Activated CD4-positive, alpha-beta T cell treated with anti-CD3 and anti-CD28 coated beads, Interleukin-2, amount 10 ng/mL, durations not matched to agents 7 days and 5 days (primary cell): ENCODE results near the gene RNF144A. TPM values are rescaled to one million over a fixed set of nuclear protein-coding genes. Genes with fewer than 3 reads are reported as not detected.
"Not testable (repeated sequence)": the region's sequence is repeated elsewhere in the genome, so short reads cannot be mapped to it uniquely, and the experiment has no call there.

Experiments
- CTCF ChIA-PET: fragments of 350-600 bp; sonication (Branson Sonifier 250); formaldehyde crosslinking; loops from one replicate; lab custom pipeline; 2021; ENCODE audit warnings: antibody characterized with exemption; lab: Charles Lee
- POLR2A ChIA-PET: fragments of 350-600 bp; sonication (Branson Sonifier 250); formaldehyde crosslinking; loops from one replicate; lab custom pipeline; 2021; ENCODE audit warnings: antibody characterized with exemption; lab: Charles Lee
- DNase-seq: peaks from one replicate; pipeline ENCODE4 v3.0.0-alpha.2; 2020
- H3K27ac Mint-ChIP-seq: one replicate; pipeline ENCODE4 v1.8.0; 2021; ENCODE audit warnings: mild to moderate bottlenecking, moderate library complexity, mixed read lengths
- H3K27me3 Mint-ChIP-seq: one replicate; pipeline ENCODE4 v1.8.0; 2021; ENCODE audit warnings: mixed read lengths
- H3K36me3 Mint-ChIP-seq: one replicate; pipeline ENCODE4 v1.8.0; 2021; ENCODE audit warnings: low read depth, mixed read lengths
- H3K4me1 Mint-ChIP-seq: one replicate; pipeline ENCODE4 v1.8.0; 2021; ENCODE audit warnings: mixed read lengths
- H3K4me3 Mint-ChIP-seq: one replicate; pipeline ENCODE4 v1.8.0; 2021; ENCODE audit warnings: mild to moderate bottlenecking, moderate library complexity, mixed read lengths
- H3K9me3 Mint-ChIP-seq: one replicate; pipeline ENCODE4 v1.8.0; 2021; ENCODE audit warnings: mixed read lengths
- total RNA-seq, 2 experiments: library from RNA; stranded (reverse); gene quantifications; one replicate each; pipeline ENCODE4 v1.2.3, GENCODE V29; 2021

Gene RNF144A
- total RNA-seq, 2 experiments from 2014 or later: 89.6 to 101 TPM

GRCh38 chr2:6931753-6932152, 14.5 kb downstream of the RNF144A start:
- Mint-ChIP-seq H3K27ac (no peak overlapping the region), H3K36me3 (peaks cover 72% of the 10 kb centered on the region), H3K4me1 (peaks cover 79% of the 10 kb centered on the region), H3K4me3 (no peak overlapping the region), H3K9me3 (peaks cover 12% of the 10 kb centered on the region), H3K27me3 (no peaks in the 10 kb centered on the region)
- DNase-seq: no peak
- POLR2A ChIA-PET: no interaction called here
- CTCF ChIA-PET: interaction anchor here (1.1 to 2.8 kb wide), 2 partner anchors 12 to 51 kb away, joined by 3 to 10 read pairs; no protein-coding TSS in a partner anchor

- Mint-ChIP-seq H3K27me3 (no peaks in the 10 kb centered on the region), H3K4me3 (no peak overlapping the region), H3K9me3 (peaks cover 9% of the 10 kb centered on the region), H3K36me3 (peaks cover 68% of the 10 kb centered on the region), H3K4me1 (peaks cover 78% of the 10 kb centered on the region), H3K27ac (no peak overlapping the region)
- POLR2A ChIA-PET: no interaction called here
- CTCF ChIA-PET: interaction anchor here (1.1 to 2.8 kb wide), 2 partner anchors 12 to 51 kb away, joined by 3 to 10 read pairs; no protein-coding TSS in a partner anchor
- no peak for DNase-seq
These were observed 15.0 kb downstream of the RNF144A start for GRCh38 chr2:6932206-6932605.

- CTCF ChIA-PET: interaction anchor here (1.1 to 2.8 kb wide), 3 partner anchors 10 to 50 kb away, joined by 3 to 10 read pairs (median 3); no protein-coding TSS in a partner anchor
- no peak for DNase-seq
- Mint-ChIP-seq H3K27ac (no peak overlapping the region), H3K36me3 (peaks cover 64% of the 10 kb centered on the region), H3K9me3 (peaks cover 9% of the 10 kb centered on the region), H3K27me3 (no peaks in the 10 kb centered on the region), H3K4me1 (peaks cover 81% of the 10 kb centered on the region), H3K4me3 (no peak overlapping the region)
- POLR2A ChIA-PET: no interaction called here
These were observed 15.6 kb downstream of the RNF144A start for GRCh38 chr2:6932828-6933227.

- ChIA-PET POLR2A (no interaction called here), CTCF (interaction anchor here (0.8 to 2.8 kb wide), 3 partner anchors 11 to 23 kb away, joined by 3 to 12 read pairs (median 3); no protein-coding TSS in a partner anchor)
- Mint-ChIP-seq H3K27ac (no peak overlapping the region), H3K36me3 (peaks cover 57% of the 10 kb centered on the region), H3K4me3 (no peak overlapping the region), H3K4me1 (peaks cover 74% of the 10 kb centered on the region), H3K9me3 (peaks cover 3% of the 10 kb centered on the region), H3K27me3 (no peaks in the 10 kb centered on the region)
- DNase-seq: no peak
These were observed 16.7 kb downstream of the RNF144A start for GRCh38 chr2:6933911-6934310.

GRCh38 chr2:6934345-6934744, 17.1 kb downstream of the RNF144A start:
- H3K36me3 Mint-ChIP-seq: peaks cover 55% of the 10 kb centered on the region
- peaks cover 74% of the 10 kb centered on the region for H3K4me1 Mint-ChIP-seq
- no peaks in the 10 kb centered on the region for H3K27me3 Mint-ChIP-seq
- H3K9me3 Mint-ChIP-seq: peaks cover 3% of the 10 kb centered on the region
- no peak overlapping the region for H3K4me3 Mint-ChIP-seq
- no peak for DNase-seq
- POLR2A ChIA-PET: no interaction called here
- CTCF ChIA-PET: interaction anchor here (2.8 kb wide), 1 partner anchor 18 kb away, joined by 12 read pairs; no protein-coding TSS in a partner anchor
- H3K27ac Mint-ChIP-seq: no peak overlapping the region

GRCh38 chr2:6934758-6935651, 17.8 kb downstream of the RNF144A start:
- H3K9me3 Mint-ChIP-seq: peaks cover 3% of the 10 kb centered on the region
- H3K4me3 Mint-ChIP-seq: no peak overlapping the region
- no peak for DNase-seq
- H3K4me1 Mint-ChIP-seq: peaks cover 68% of the 10 kb centered on the region
- peaks cover 50% of the 10 kb centered on the region for H3K36me3 Mint-ChIP-seq
- POLR2A ChIA-PET: no interaction called here
- H3K27me3 Mint-ChIP-seq: no peaks in the 10 kb centered on the region
- H3K27ac Mint-ChIP-seq: no peak overlapping the region
- CTCF ChIA-PET: interaction anchor here (2.8 kb wide), 1 partner anchor 18 kb away, joined by 12 read pairs; no protein-coding TSS in a partner anchor

- H3K27ac Mint-ChIP-seq, POLR2A ChIA-PET, DNase-seq, H3K27me3 Mint-ChIP-seq, H3K4me3 Mint-ChIP-seq, H3K9me3 Mint-ChIP-seq: not testable (repeated sequence)
- Mint-ChIP-seq H3K36me3 (peaks cover 49% of the 10 kb centered on the region), H3K4me1 (peaks cover 67% of the 10 kb centered on the region)
- CTCF ChIA-PET: interaction anchor here (2.8 kb wide), 1 partner anchor 19 kb away, joined by 12 read pairs; no protein-coding TSS in a partner anchor
These were observed 18.4 kb downstream of the RNF144A start for GRCh38 chr2:6935652-6936020.

GRCh38 chr2:6937157-6937556, 19.9 kb downstream of the RNF144A start:
- H3K36me3 Mint-ChIP-seq: peaks cover 49% of the 10 kb centered on the region
- no peak overlapping the region for H3K4me3 Mint-ChIP-seq
- DNase-seq: no peak
- POLR2A ChIA-PET: no interaction called here
- no peaks in the 10 kb centered on the region for H3K9me3 Mint-ChIP-seq
- H3K4me1 Mint-ChIP-seq: peaks cover 55% of the 10 kb centered on the region
- no peak overlapping the region for H3K27ac Mint-ChIP-seq
- CTCF ChIA-PET: no interaction called here
- H3K27me3 Mint-ChIP-seq: no peaks in the 10 kb centered on the region

- Mint-ChIP-seq H3K27ac (no peak overlapping the region), H3K9me3 (no peaks in the 10 kb centered on the region), H3K4me3 (no peak overlapping the region), H3K4me1 (peaks cover 53% of the 10 kb centered on the region), H3K36me3 (peaks cover 50% of the 10 kb centered on the region), H3K27me3 (no peaks in the 10 kb centered on the region)
- ChIA-PET POLR2A (no interaction called here), CTCF (no interaction called here)
- DNase-seq: no peak
These were observed 20.4 kb downstream of the RNF144A start for GRCh38 chr2:6937582-6937981.

- no peaks in the 10 kb centered on the region for H3K27me3 Mint-ChIP-seq
- H3K27ac Mint-ChIP-seq: no peak overlapping the region
- ChIA-PET POLR2A (no interaction called here), CTCF (interaction anchor here (1.3 kb wide), 1 partner anchor 11 kb away, joined by 3 read pairs; no protein-coding TSS in a partner anchor)
- peaks cover 52% of the 10 kb centered on the region for H3K4me1 Mint-ChIP-seq
- H3K9me3 Mint-ChIP-seq: no peaks in the 10 kb centered on the region
- no peak overlapping the region for H3K4me3 Mint-ChIP-seq
- H3K36me3 Mint-ChIP-seq: peaks cover 56% of the 10 kb centered on the region
- DNase-seq: no peak
These were observed 21.9 kb downstream of the RNF144A start for GRCh38 chr2:6939071-6939470.

GRCh38 chr2:6940820-6941219, 23.6 kb downstream of the RNF144A start:
- H3K9me3 Mint-ChIP-seq: no peaks in the 10 kb centered on the region
- H3K4me3 Mint-ChIP-seq: no peak overlapping the region
- no peak for DNase-seq
- H3K36me3 Mint-ChIP-seq: peaks cover 58% of the 10 kb centered on the region
- no peaks in the 10 kb centered on the region for H3K27me3 Mint-ChIP-seq
- H3K4me1 Mint-ChIP-seq: peaks cover 54% of the 10 kb centered on the region
- POLR2A ChIA-PET: no interaction called here
- no peak overlapping the region for H3K27ac Mint-ChIP-seq
- CTCF ChIA-PET: no interaction called here

GRCh38 chr2:6941299-6942046, 24.3 kb downstream of the RNF144A start:
- no peaks in the 10 kb centered on the region for H3K9me3 Mint-ChIP-seq
- H3K27ac Mint-ChIP-seq: no peak overlapping the region
- H3K4me3 Mint-ChIP-seq: no peak overlapping the region
- H3K36me3 Mint-ChIP-seq: peaks cover 56% of the 10 kb centered on the region
- no peak for DNase-seq
- H3K27me3 Mint-ChIP-seq: no peaks in the 10 kb centered on the region
- peaks cover 49% of the 10 kb centered on the region for H3K4me1 Mint-ChIP-seq
- ChIA-PET CTCF (no interaction called here), POLR2A (no interaction called here)
